ENCODE measurements around the gene ZFP36L2.
A peak's percentile ranks its signal among the peaks of the same experiment; 100 is the strongest.

ZFP36L2 gene

GRCh38 chr2:43221763-43222474 is 4.5 kb downstream of the ZFP36L2 start:
- Histone ChIP-seq H3K27ac (ENCODE audit: poor library complexity, severe bottlenecking) (peak overlapping the region; percentile 97), H3K4me1 (ENCODE audit: insufficient read depth, poor library complexity, severe bottlenecking) (peaks cover 23% of the 10 kb centered on the region), H3K36me3 (ENCODE audit: low read depth) (peaks cover 42% of the 10 kb centered on the region), H3K4me3 (ENCODE audit: severe bottlenecking) (peak overlapping the region; percentile 85), H3K9me3 (ENCODE audit: severe bottlenecking) (no peaks in the 10 kb centered on the region), H3K27me3 (ENCODE audit: insufficient read depth, poor library complexity, severe bottlenecking) (no peaks in the 10 kb centered on the region)
- ATAC-seq (ENCODE audit: low read depth) (peak; percentile 31), DNase-seq (ENCODE audit: low spot score) (peak; percentile 87)
- TF ChIP-seq, protein P1, sequence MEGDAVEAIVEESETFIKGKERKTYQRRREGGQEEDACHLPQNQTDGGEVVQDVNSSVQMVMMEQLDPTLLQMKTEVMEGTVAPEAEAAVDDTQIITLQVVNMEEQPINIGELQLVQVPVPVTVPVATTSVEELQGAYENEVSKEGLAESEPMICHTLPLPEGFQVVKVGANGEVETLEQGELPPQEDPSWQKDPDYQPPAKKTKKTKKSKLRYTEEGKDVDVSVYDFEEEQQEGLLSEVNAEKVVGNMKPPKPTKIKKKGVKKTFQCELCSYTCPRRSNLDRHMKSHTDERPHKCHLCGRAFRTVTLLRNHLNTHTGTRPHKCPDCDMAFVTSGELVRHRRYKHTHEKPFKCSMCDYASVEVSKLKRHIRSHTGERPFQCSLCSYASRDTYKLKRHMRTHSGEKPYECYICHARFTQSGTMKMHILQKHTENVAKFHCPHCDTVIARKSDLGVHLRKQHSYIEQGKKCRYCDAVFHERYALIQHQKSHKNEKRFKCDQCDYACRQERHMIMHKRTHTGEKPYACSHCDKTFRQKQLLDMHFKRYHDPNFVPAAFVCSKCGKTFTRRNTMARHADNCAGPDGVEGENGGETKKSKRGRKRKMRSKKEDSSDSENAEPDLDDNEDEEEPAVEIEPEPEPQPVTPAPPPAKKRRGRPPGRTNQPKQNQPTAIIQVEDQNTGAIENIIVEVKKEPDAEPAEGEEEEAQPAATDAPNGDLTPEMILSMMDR (IDR thresholded peaks at IDR 0.05; ENCODE audit: poor library complexity, severe bottlenecking) = no peak

- H3K4me1 ChIP-seq (ENCODE audit: insufficient read depth, poor library complexity, severe bottlenecking) = peaks cover 23% of the 10 kb centered on the region
- no peaks in the 10 kb centered on the region for H3K9me3 ChIP-seq (ENCODE audit: severe bottlenecking)
- H3K36me3 ChIP-seq (ENCODE audit: low read depth) = peaks cover 42% of the 10 kb centered on the region
- no peaks in the 10 kb centered on the region for H3K27me3 ChIP-seq (ENCODE audit: insufficient read depth, poor library complexity, severe bottlenecking)
- peak; percentile 82 for DNase-seq (ENCODE audit: low spot score)
- H3K4me3 ChIP-seq (ENCODE audit: severe bottlenecking) = peak overlapping the region; percentile 85
- ATAC-seq (ENCODE audit: low read depth) = peak; percentile 24
- TF ChIP-seq, protein P1 (IDR thresholded peaks at IDR 0.05; ENCODE audit: poor library complexity, severe bottlenecking) = no peak
- peak overlapping the region; percentile 97 for H3K27ac ChIP-seq (ENCODE audit: poor library complexity, severe bottlenecking)
Measured at GRCh38 chr2:43221124-43221762, 5.2 kb downstream of the ZFP36L2 start.

DNA sequence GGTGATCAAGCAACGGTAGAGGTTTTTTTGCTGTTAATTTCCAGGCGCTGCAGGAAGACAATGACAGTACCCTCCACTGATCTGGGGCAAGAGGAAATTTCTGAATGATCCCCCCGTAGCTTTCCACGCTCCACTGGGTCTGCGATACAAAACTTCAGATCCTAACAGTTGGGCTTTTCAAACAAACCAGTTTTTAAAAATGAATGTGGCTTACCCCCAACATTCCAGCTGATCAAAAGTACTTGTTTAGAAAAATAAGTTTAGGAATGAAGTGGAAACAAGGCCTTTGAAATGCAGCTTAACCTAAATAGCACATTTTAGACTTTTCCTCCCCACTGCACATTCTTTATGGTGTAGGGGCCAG is 5.7 kb downstream of the ZFP36L2 start:
- peak overlapping the region; percentile 85 for H3K4me3 ChIP-seq (ENCODE audit: severe bottlenecking)
- no peak for DNase-seq (ENCODE audit: low spot score)
- H3K27ac ChIP-seq (ENCODE audit: poor library complexity, severe bottlenecking) = peak overlapping the region; percentile 97
- H3K36me3 ChIP-seq (ENCODE audit: low read depth) = peaks cover 37% of the 10 kb centered on the region
- ATAC-seq (ENCODE audit: low read depth) = no peak
- H3K4me1 ChIP-seq (ENCODE audit: insufficient read depth, poor library complexity, severe bottlenecking) = peaks cover 23% of the 10 kb centered on the region
- H3K9me3 ChIP-seq (ENCODE audit: severe bottlenecking) = no peaks in the 10 kb centered on the region
- TF ChIP-seq, protein P1 (IDR thresholded peaks at IDR 0.05; ENCODE audit: poor library complexity, severe bottlenecking) = no peak
- H3K27me3 ChIP-seq (ENCODE audit: insufficient read depth, poor library complexity, severe bottlenecking) = no peaks in the 10 kb centered on the region

- Histone ChIP-seq H3K27me3 (ENCODE audit: insufficient read depth, poor library complexity, severe bottlenecking) (no peaks in the 10 kb centered on the region), H3K4me3 (ENCODE audit: severe bottlenecking) (peak overlapping the region; percentile 85), H3K9me3 (ENCODE audit: severe bottlenecking) (no peaks in the 10 kb centered on the region), H3K36me3 (ENCODE audit: low read depth) (peaks cover 32% of the 10 kb centered on the region), H3K27ac (ENCODE audit: poor library complexity, severe bottlenecking) (peak overlapping the region; percentile 97), H3K4me1 (ENCODE audit: insufficient read depth, poor library complexity, severe bottlenecking) (peaks cover 23% of the 10 kb centered on the region)
- ATAC-seq (ENCODE audit: low read depth) = peak; percentile 12; the same call in 2 of the 3 replicates
- TF ChIP-seq, protein P1 (IDR thresholded peaks at IDR 0.05; ENCODE audit: poor library complexity, severe bottlenecking) = peak; percentile 4
- DNase-seq (ENCODE audit: low spot score) = no peak
Measured at GRCh38 chr2:43220229-43220751, 6.1 kb downstream of the ZFP36L2 start.

Measured in RWPE2 (cell line).